BLaER1 (cell line): ENCODE measurements around the gene DNAH6.

Source experiments
- H3K27ac ChIP-seq: shearing (Covaris generic); formaldehyde crosslinking; 2 replicates; pipeline ENCODE4 v1.8.1; 2022
- H3K27me3 ChIP-seq: shearing (Covaris generic); formaldehyde crosslinking; 2 replicates; pipeline ENCODE4 v1.8.1; 2022
- H3K36me3 ChIP-seq: shearing (Covaris generic); formaldehyde crosslinking; 2 replicates; pipeline ENCODE4 v1.8.1; 2022
- H3K4me1 ChIP-seq: shearing (Covaris generic); formaldehyde crosslinking; 2 replicates; pipeline ENCODE4 v1.8.1; 2022
- H3K4me2 ChIP-seq: shearing (Covaris generic); formaldehyde crosslinking; 2 replicates; pipeline ENCODE4 v1.8.1; 2022
- H3K4me3 ChIP-seq: shearing (Covaris generic); formaldehyde crosslinking; 2 replicates; pipeline ENCODE4 v1.8.1; 2022
- H3K9ac ChIP-seq: shearing (Covaris generic); formaldehyde crosslinking; 2 replicates; pipeline ENCODE4 v1.8.1; 2022
- H3K9me3 ChIP-seq: shearing (Covaris generic); formaldehyde crosslinking; 2 replicates; pipeline ENCODE4 v1.8.1; 2022
- H4K20me1 ChIP-seq: shearing (Covaris generic); formaldehyde crosslinking; 2 replicates; pipeline ENCODE4 v1.8.1; 2022
- Cebpa-rat ChIP-seq: shearing (Covaris generic); IDR thresholded peaks from 2 replicates; pipeline ENCODE4 v1.8.1; 2022

The DNAH6 gene

DNA sequence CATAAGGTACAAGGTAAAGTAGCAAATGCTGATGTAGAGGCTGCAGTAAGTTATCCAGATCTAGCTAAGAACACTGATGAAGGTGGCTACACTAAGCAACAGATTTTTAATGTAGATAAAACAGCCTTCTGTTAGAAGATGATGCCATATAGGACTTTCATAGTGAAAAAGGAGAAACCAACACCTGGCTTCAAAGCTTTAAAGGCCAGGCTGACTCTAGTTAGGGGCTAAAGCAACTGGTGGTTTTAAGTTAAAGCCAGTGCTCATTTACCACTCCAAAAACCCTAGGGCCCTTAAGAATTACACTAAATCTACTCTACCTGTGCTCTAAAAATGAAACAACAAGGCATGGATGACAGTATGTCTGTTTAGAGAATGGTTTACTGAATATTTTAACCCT lies 131.0 kb downstream of the DNAH6 start:
- H3K4me1 ChIP-seq = 0 out of 2 replicates have a peak, but pooled peaks cover under 1% of the 10 kb centered on the region
- H3K4me3 ChIP-seq = no peak overlapping the region
- H3K27me3 ChIP-seq = no peaks in the 10 kb centered on the region
- peaks cover 6% of the 10 kb centered on the region; the same call in 1 of the 2 replicates for H3K9me3 ChIP-seq
- TF ChIP-seq Cebpa-rat = no peak
- H3K4me2 ChIP-seq = no peak overlapping the region
- H3K9ac ChIP-seq = no peak overlapping the region
- H3K27ac ChIP-seq = no peak overlapping the region
- no peaks in the 10 kb centered on the region for H4K20me1 ChIP-seq
- no peaks in the 10 kb centered on the region for H3K36me3 ChIP-seq

DNA sequence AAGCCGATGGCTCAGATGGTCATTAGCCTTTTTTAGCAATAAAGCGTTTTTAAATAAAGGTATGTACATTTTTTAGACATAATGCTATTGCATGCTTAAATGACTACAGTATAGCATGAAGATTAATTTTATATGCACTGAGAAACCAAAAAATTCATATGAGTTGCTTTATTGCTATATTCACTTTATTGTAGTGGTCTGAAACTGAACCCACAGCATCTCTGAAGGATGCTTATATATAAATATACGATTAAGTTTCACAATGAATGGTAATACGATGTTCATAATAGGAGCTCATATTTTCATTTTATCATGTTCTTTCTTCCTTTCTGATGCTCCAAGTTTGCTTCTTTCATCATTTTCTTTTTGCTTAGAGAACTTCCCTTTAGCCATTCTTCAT lies 132.8 kb downstream of the DNAH6 start:
- H3K4me2 ChIP-seq = no peak overlapping the region
- TF ChIP-seq Cebpa-rat = no peak
- no peak overlapping the region for H3K4me3 ChIP-seq
- H3K27me3 ChIP-seq = no peaks in the 10 kb centered on the region
- H4K20me1 ChIP-seq = no peaks in the 10 kb centered on the region
- no peak overlapping the region for H3K27ac ChIP-seq
- no peaks in the 10 kb centered on the region for H3K36me3 ChIP-seq
- H3K9ac ChIP-seq = no peak overlapping the region
- H3K9me3 ChIP-seq = peaks cover 6% of the 10 kb centered on the region; the same call in 1 of the 2 replicates
- H3K4me1 ChIP-seq = 0 out of 2 replicates have a peak, but pooled peaks cover 3% of the 10 kb centered on the region

DNA sequence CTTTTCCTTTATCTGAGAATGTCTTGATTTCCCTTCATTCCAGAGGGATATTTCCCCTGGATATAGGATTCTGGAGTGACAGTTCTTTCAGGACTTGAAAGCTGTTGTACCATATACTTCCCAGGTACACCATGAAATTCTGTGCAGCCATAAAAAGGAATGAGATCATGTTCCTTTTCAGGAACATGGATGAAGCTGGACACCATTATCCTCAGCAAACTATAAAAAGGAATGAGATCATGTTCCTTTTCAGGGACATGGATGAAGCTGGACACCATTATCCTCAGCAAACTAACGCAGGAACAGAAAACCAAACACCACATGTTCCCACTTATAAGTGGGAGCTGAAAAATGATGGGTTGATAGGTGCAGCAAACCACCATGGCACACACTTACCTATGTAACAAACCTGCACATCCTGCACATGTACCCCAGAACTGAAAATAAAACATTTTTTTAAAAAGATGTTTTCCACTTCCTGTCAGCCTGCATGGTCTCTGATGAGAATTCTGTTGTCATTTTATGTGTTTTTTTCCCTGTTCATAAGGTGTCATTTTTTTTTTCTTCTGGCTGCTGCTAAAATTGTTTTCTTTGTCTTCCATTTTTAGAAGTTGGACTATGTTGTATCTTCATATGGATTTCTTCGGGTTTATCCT lies 133.3 kb downstream of the DNAH6 start:
- H3K27me3 ChIP-seq = no peaks in the 10 kb centered on the region
- H3K4me1 ChIP-seq = 0 out of 2 replicates have a peak, but pooled peaks cover 3% of the 10 kb centered on the region
- no peak overlapping the region for H3K4me2 ChIP-seq
- no peak for TF ChIP-seq Cebpa-rat
- H4K20me1 ChIP-seq = no peaks in the 10 kb centered on the region
- peaks cover 6% of the 10 kb centered on the region; the same call in 1 of the 2 replicates for H3K9me3 ChIP-seq
- H3K36me3 ChIP-seq = no peaks in the 10 kb centered on the region
- no peak overlapping the region for H3K9ac ChIP-seq
- H3K27ac ChIP-seq = no peak overlapping the region
- no peak overlapping the region for H3K4me3 ChIP-seq

DNA sequence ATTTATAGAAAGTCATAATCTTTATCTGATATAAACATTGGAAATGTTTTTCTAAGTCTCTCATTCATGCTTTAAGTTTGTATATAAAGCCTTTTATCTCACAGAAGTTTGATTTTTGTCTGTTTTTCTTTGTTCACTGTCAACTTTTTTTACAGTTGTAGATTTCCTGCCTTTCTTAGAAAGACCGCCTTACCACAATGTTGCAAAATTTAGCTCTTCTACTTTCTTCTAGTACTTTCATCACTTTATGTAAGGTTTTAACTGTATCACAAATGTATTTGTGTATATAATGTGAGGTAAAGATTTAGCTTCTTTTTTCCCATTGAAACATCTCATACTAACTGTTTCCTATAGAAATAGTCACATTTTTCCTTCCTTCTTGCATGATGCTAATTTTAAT lies 136.1 kb downstream of the DNAH6 start:
- Histone ChIP-seq H3K4me3 (no peak overlapping the region), H3K36me3 (no peaks in the 10 kb centered on the region), H3K9ac (no peak overlapping the region), H3K27me3 (no peaks in the 10 kb centered on the region), H3K9me3 (no peaks in the 10 kb centered on the region), H3K4me1 (0 out of 2 replicates have a peak, but pooled peaks cover 3% of the 10 kb centered on the region), H3K4me2 (no peak overlapping the region), H4K20me1 (no peaks in the 10 kb centered on the region), H3K27ac (no peak overlapping the region)
- no peak for TF ChIP-seq Cebpa-rat

DNA sequence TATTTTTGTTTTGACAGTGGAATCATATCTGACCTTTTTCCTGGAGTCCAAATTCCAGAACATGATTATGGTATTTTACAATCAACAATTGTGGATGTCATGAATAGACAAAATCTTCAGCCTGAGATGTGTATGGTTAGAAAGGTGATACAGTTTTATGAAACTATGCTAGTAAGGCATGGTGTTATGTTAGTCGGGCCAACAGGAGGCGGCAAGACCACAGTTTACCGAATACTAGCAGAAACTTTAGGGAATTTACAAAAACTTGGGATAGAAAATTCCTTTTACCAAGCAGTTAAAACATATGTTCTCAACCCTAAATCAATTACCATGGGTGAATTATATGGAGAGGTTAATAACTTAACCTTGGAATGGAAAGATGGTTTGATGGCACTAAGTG lies 137.0 kb downstream of the DNAH6 start:
- Histone ChIP-seq H3K36me3 (no peaks in the 10 kb centered on the region), H3K27ac (no peak overlapping the region), H3K9me3 (no peaks in the 10 kb centered on the region), H4K20me1 (no peaks in the 10 kb centered on the region), H3K9ac (no peak overlapping the region), H3K4me1 (0 out of 2 replicates have a peak, but pooled peaks cover 3% of the 10 kb centered on the region), H3K27me3 (no peaks in the 10 kb centered on the region), H3K4me3 (no peak overlapping the region), H3K4me2 (no peak overlapping the region)
- no peak for TF ChIP-seq Cebpa-rat

DNA sequence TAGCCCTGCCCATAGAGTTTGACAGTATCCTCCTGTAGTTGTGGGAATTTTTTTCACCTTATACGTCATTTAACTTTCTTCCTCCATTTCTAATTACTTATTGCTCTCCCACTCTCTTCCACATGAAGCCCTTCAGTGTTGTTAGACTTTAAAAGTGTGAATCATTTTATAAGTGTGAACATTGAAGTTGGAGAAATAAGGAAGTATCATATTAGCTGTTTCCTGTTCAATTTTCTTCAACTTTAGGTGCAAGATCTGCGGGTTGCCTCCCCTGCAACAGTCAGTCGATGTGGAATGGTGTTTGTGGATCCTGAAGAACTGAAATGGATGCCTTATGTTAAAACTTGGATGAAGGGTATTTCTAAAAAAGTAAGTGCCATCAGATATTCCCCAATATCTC lies 138.1 kb downstream of the DNAH6 start:
- Histone ChIP-seq H3K27me3 (no peaks in the 10 kb centered on the region), H3K27ac (no peak overlapping the region), H3K4me1 (0 out of 2 replicates have a peak, but pooled peaks cover 3% of the 10 kb centered on the region), H3K9ac (no peak overlapping the region), H3K36me3 (no peaks in the 10 kb centered on the region), H3K4me2 (no peak overlapping the region), H3K4me3 (no peak overlapping the region), H3K9me3 (no peaks in the 10 kb centered on the region), H4K20me1 (no peaks in the 10 kb centered on the region)
- no peak for TF ChIP-seq Cebpa-rat

DNA sequence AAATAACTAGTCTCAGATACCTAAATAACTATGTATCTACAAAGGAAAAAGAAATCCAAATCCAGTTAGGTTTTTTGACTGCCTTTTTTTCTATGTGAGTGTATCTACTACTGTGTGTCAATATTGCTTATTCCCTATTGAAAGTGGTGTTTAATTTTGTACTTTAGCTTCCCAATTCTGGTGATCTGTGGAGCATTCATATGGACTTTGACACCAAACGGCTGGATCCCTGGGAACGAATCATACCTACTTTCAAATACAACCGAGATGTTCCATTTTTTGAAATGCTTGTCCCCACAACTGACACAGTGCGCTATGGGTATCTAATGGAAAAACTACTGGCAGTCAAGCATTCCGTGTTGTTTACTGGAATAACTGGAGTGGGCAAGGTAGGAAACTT lies 152.8 kb downstream of the DNAH6 start:
- no peaks in the 10 kb centered on the region for H3K36me3 ChIP-seq
- no peak overlapping the region for H3K4me2 ChIP-seq
- no peak overlapping the region for H3K9ac ChIP-seq
- no peak overlapping the region for H3K4me3 ChIP-seq
- no peak for TF ChIP-seq Cebpa-rat
- H3K9me3 ChIP-seq = no peaks in the 10 kb centered on the region
- no peaks in the 10 kb centered on the region for H3K27me3 ChIP-seq
- H3K27ac ChIP-seq = no peak overlapping the region
- H3K4me1 ChIP-seq = no peaks in the 10 kb centered on the region
- H4K20me1 ChIP-seq = no peaks in the 10 kb centered on the region

DNA sequence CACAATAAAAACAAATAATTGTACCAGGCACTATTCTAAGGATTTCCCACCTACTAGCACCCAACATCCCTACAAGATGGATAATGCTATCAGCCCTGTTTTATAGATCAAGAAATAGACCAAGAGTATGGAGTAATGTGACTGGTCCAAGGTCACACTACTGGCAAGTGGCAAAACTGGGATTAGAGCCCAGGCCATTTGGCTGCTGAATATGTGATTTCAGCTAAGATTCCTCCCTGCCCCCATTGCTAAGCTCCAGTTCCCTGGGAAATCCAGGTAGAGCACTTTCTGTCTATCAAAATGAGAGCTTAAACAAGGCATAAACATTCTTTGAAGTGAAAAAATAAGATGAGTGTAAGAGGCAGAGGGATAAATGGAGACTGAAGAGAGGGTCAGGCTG lies 157.8 kb downstream of the DNAH6 start:
- Histone ChIP-seq H4K20me1 (no peaks in the 10 kb centered on the region), H3K27me3 (no peaks in the 10 kb centered on the region), H3K9ac (no peak overlapping the region), H3K4me1 (no peaks in the 10 kb centered on the region), H3K9me3 (no peaks in the 10 kb centered on the region), H3K4me3 (no peak overlapping the region), H3K4me2 (no peak overlapping the region), H3K27ac (no peak overlapping the region), H3K36me3 (no peaks in the 10 kb centered on the region)
- TF ChIP-seq Cebpa-rat = no peak

DNA sequence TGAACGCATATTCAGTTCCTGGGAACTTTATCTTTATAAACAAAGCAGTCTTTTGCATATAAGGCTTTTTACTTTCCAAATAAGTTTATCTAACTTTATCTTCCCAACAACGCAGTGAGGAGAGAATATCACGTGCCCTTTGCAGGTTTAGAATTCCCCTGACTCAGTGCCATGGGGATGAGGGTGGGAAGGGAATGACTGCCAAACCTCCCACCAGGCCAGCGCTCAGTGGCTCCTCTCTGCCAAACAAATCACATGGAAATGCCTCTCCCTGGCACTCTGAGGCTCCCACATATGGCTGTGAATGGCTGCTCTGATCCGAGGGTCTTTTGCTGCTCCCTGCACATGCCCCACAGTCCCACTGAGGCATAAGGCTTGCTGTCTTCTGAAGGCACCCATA lies 158.3 kb downstream of the DNAH6 start:
- Histone ChIP-seq H3K4me1 (no peaks in the 10 kb centered on the region), H3K27me3 (no peaks in the 10 kb centered on the region), H3K9me3 (no peaks in the 10 kb centered on the region), H3K27ac (no peak overlapping the region), H3K4me2 (no peak overlapping the region), H3K9ac (no peak overlapping the region), H3K36me3 (no peaks in the 10 kb centered on the region), H4K20me1 (no peaks in the 10 kb centered on the region), H3K4me3 (no peak overlapping the region)
- no peak for TF ChIP-seq Cebpa-rat

DNA sequence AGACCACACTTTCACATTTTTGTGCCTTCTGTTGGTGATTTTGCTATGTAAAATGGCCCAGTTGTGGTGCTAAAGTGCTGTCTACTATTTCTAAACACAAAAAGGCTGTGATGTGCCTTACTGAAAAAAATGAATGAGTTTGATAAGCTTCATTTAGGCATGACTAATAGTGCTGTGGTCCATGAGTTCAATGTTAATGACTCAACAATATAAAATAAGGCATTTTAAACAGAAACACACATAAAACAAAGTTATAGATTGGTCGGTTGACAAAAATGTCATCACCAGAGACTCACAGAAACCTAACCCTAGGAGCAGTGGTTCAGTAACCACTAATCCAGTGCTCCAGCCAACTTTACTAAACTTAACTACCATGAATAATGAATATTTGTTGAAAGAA lies 160.0 kb downstream of the DNAH6 start:
- no peaks in the 10 kb centered on the region for H3K27me3 ChIP-seq
- no peaks in the 10 kb centered on the region for H3K9me3 ChIP-seq
- H3K27ac ChIP-seq = no peak overlapping the region
- no peak overlapping the region for H3K9ac ChIP-seq
- no peak overlapping the region for H3K4me3 ChIP-seq
- TF ChIP-seq Cebpa-rat = no peak
- H4K20me1 ChIP-seq = no peaks in the 10 kb centered on the region
- H3K36me3 ChIP-seq = no peaks in the 10 kb centered on the region
- H3K4me2 ChIP-seq = no peak overlapping the region
- no peaks in the 10 kb centered on the region for H3K4me1 ChIP-seq

DNA sequence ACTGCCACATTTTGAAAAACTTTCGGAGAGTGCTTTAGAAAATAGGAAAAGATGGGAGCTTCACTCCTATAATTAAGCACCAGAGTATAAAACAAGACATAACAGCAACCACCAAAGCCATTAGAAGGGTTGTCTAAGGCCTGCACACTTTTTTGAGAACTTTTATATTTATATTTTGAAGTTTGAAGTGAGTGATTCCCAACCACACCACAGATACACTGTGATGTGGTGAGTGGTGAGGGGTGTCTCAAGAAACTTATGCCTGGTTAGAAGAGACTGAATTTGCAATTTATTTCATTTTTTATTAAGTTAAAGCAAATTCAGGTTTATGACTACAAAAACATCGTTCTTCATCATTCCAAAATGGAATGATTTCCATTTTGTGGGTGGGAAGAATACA lies 161.9 kb downstream of the DNAH6 start:
- H3K9me3 ChIP-seq = no peaks in the 10 kb centered on the region
- no peak for TF ChIP-seq Cebpa-rat
- H3K4me2 ChIP-seq = no peak overlapping the region
- no peak overlapping the region for H3K9ac ChIP-seq
- no peaks in the 10 kb centered on the region for H3K27me3 ChIP-seq
- H3K27ac ChIP-seq = no peak overlapping the region
- no peak overlapping the region for H3K4me3 ChIP-seq
- H3K36me3 ChIP-seq = no peaks in the 10 kb centered on the region
- no peaks in the 10 kb centered on the region for H3K4me1 ChIP-seq
- H4K20me1 ChIP-seq = no peaks in the 10 kb centered on the region
